GM15510 (cell line): ENCODE data around the gene SYNE2.

Experiments
- POLR2A ChIP-seq: IDR thresholded peaks from 3 replicates; pipeline ENCODE4 v1.6.1; 2011; ENCODE audit warnings: borderline replicate concordance; ENCODE audit not compliant: insufficient read length; ENCODE audit errors: extremely low read depth

Gene SYNE2

GRCh38 chr14:63964113-63964512 lies 111.3 kb downstream of the SYNE2 start:
- no peak for TF ChIP-seq POLR2A

GRCh38 chr14:63966407-63966806 lies 113.6 kb downstream of the SYNE2 start:
- TF ChIP-seq POLR2A = no peak

- TF ChIP-seq POLR2A = no peak
These were observed 119.6 kb downstream of the SYNE2 start for GRCh38 chr14:63972323-63972932.

- TF ChIP-seq POLR2A = no peak
These were observed 121.4 kb downstream of the SYNE2 start for GRCh38 chr14:63974176-63974575.

GRCh38 chr14:63981569-63981968 lies 128.8 kb downstream of the SYNE2 start:
- TF ChIP-seq POLR2A = no peak

GRCh38 chr14:63982156-63982555 lies 129.4 kb downstream of the SYNE2 start:
- TF ChIP-seq POLR2A = no peak

- TF ChIP-seq POLR2A = no peak
These were observed 129.8 kb downstream of the SYNE2 start for GRCh38 chr14:63982629-63983028.

GRCh38 chr14:63986789-63987533 lies 134.2 kb downstream of the SYNE2 start:
- TF ChIP-seq POLR2A = no peak

- no peak for TF ChIP-seq POLR2A
These were observed 135.8 kb downstream of the SYNE2 start for GRCh38 chr14:63988579-63988978.

GRCh38 chr14:63991833-63992232 lies 139.0 kb downstream of the SYNE2 start:
- no peak for TF ChIP-seq POLR2A

- TF ChIP-seq POLR2A = no peak
These were observed 140.1 kb downstream of the SYNE2 start for GRCh38 chr14:63992858-63993257.

- TF ChIP-seq POLR2A = no peak
These were observed 141.2 kb downstream of the SYNE2 start for GRCh38 chr14:63993992-63994391.

GRCh38 chr14:63995285-63995684 lies 142.5 kb downstream of the SYNE2 start:
- no peak for TF ChIP-seq POLR2A

- TF ChIP-seq POLR2A = no peak
These were observed 143.2 kb downstream of the SYNE2 start for GRCh38 chr14:63996016-63996415.

GRCh38 chr14:63996625-63997220 lies 143.9 kb downstream of the SYNE2 start:
- no peak for TF ChIP-seq POLR2A

GRCh38 chr14:64000749-64001148 lies 147.9 kb downstream of the SYNE2 start:
- no peak for TF ChIP-seq POLR2A

- no peak for TF ChIP-seq POLR2A
These were observed 153.0 kb downstream of the SYNE2 start for GRCh38 chr14:64005822-64006221.

GRCh38 chr14:64008016-64008415 lies 155.2 kb downstream of the SYNE2 start:
- TF ChIP-seq POLR2A = no peak
